Measurements from ENCODE around the gene ARHGEF2. TPM values are rescaled to one million over a fixed set of nuclear protein-coding genes. Genes with fewer than 3 reads are reported as not detected.

The ARHGEF2 gene
- total and polyA plus RNA-seq, 10 of the 15 experiments (the other 5 are each of a cell fraction or from before 2014, with no cell fraction given): 8.1 to 113 (median 69.9) TPM

GRCh38 chr1:155951753-155952504 lies 26.4 kb downstream of the ARHGEF2 start:
- no peak for TF ChIP-seq ZNF384 (IDR thresholded peaks at IDR 0.05; ENCODE audit: borderline replicate concordance, low read depth, low read length)
- peak; percentile 44 for TF ChIP-seq POLR2A (IDR thresholded peaks at IDR 0.05; ENCODE audit: low read depth, low read length)
- TF ChIP-seq ZNF274 (IDR thresholded peaks at IDR 0.05; ENCODE audit: insufficient read depth, insufficient read length): no peak
- BruUV-seq (replicated peaks): no TSS peak
- Histone ChIP-seq H3K79me2 (ENCODE audit: control insufficient read depth, insufficient read depth, low read length) (no peaks in the 10 kb centered on the region), H3K4me2 (ENCODE audit: control insufficient read depth, insufficient read depth) (no peak overlapping the region), H2AFZ (ENCODE audit: control insufficient read depth, low read depth, low read length) (no peak overlapping the region), H3K4me1 (ENCODE audit: control insufficient read depth, insufficient read depth, low read length) (peaks cover 8% of the 10 kb centered on the region), H3K36me3 (ENCODE audit: control insufficient read depth in 2 of 2, insufficient read depth in 2 of 2, low read length in 1 of 2) (peaks cover 45 to 61% of the 10 kb centered on the region in 2 experiments), H3K9ac (ENCODE audit: control insufficient read depth, insufficient read depth, low read length) (no peak overlapping the region), H4K20me1 (ENCODE audit: control insufficient read depth, insufficient read depth) (no peaks in the 10 kb centered on the region), H3K4me3 (no peak overlapping the region), H3K27me3 (replicated peaks in 1 of 2; ENCODE audit: control insufficient read depth in 2 of 2, insufficient read depth in 2 of 2, low read length in 1 of 2) (no peaks in the 10 kb centered on the region), H3K27ac (ENCODE audit: control insufficient read depth, insufficient read depth) (no peak overlapping the region), H3K9me3 (replicated peaks; ENCODE audit: control insufficient read depth, insufficient read depth, low read length) (no peaks in the 10 kb centered on the region)
- ATAC-seq (peak; percentile 54), DNase-seq (ENCODE audit: low read depth, low spot score) (no peak), FAIRE-seq (no peak)
- ChIA-PET RAD21 (ENCODE audit: unreplicated experiment) (no interaction called here), POLR2A (interaction anchor here (0.5 to 1.3 kb wide), 2 partner anchors 23 to 33 kb away, joined by 3 to 6 read pairs; no protein-coding TSS in a partner anchor), CTCF (interaction anchor here (0.9 to 1.2 kb wide), 2 partner anchors 38 to 100 kb away, joined by 3 to 5 read pairs; no protein-coding TSS in a partner anchor), SMC1A (ENCODE audit: uncharacterized antibody, unreplicated experiment) (interaction anchor here (0.7 to 0.9 kb wide), 2 partner anchors 25 to 29 kb away, joined by 3 to 5 read pairs; no protein-coding TSS in a partner anchor)
- in situ Hi-C loops (cut with MboI) (no loop called here), intact Hi-C loops (cut with micrococcal nuclease; ENCODE audit: unreplicated experiment) (no loop called here)
- 18% methylated on average over 6 of the region's 6 CpGs for WGBS (ENCODE audit: insufficient coverage, insufficient replicate concordance, low lambda C conversion rate, missing lambda C conversion rate)

- no peaks in the 10 kb centered on the region for H3K79me2 ChIP-seq (ENCODE audit: control insufficient read depth, insufficient read depth, low read length)
- DNase-seq (ENCODE audit: low read depth, low spot score) (no peak), ATAC-seq (no peak), FAIRE-seq (no peak)
- WGBS (ENCODE audit: insufficient coverage, insufficient replicate concordance, low lambda C conversion rate, missing lambda C conversion rate): 97% methylated on average over 27 of the region's 27 CpGs
- intact Hi-C loops (cut with micrococcal nuclease; ENCODE audit: unreplicated experiment) (no loop called here), in situ Hi-C loops (cut with MboI) (no loop called here)
- CTCF ChIA-PET: no interaction called here
- peaks cover 45 to 58% of the 10 kb centered on the region in 2 experiments for H3K36me3 ChIP-seq (ENCODE audit: control insufficient read depth in 2 of 2, insufficient read depth in 2 of 2, low read length in 1 of 2)
- H3K27me3 ChIP-seq (replicated peaks in 1 of 2; ENCODE audit: control insufficient read depth in 2 of 2, insufficient read depth in 2 of 2, low read length in 1 of 2): no peaks in the 10 kb centered on the region
- no peak overlapping the region for H3K4me2 ChIP-seq (ENCODE audit: control insufficient read depth, insufficient read depth)
- SMC1A ChIA-PET (ENCODE audit: uncharacterized antibody, unreplicated experiment): no interaction called here
- RAD21 ChIA-PET (ENCODE audit: unreplicated experiment): no interaction called here
- no peak overlapping the region for H3K9ac ChIP-seq (ENCODE audit: control insufficient read depth, insufficient read depth, low read length)
- POLR2A ChIA-PET: interaction anchor here (0.5 to 1.3 kb wide), 2 partner anchors 24 to 100 kb away, joined by 3 to 5 read pairs; no protein-coding TSS in a partner anchor
- no peaks in the 10 kb centered on the region for H4K20me1 ChIP-seq (ENCODE audit: control insufficient read depth, insufficient read depth)
- H2AFZ ChIP-seq (ENCODE audit: control insufficient read depth, low read depth, low read length): no peak overlapping the region
- BruUV-seq (replicated peaks): no TSS peak
- H3K9me3 ChIP-seq (replicated peaks; ENCODE audit: control insufficient read depth, insufficient read depth, low read length): no peaks in the 10 kb centered on the region
- peaks cover 17% of the 10 kb centered on the region for H3K4me1 ChIP-seq (ENCODE audit: control insufficient read depth, insufficient read depth, low read length)
- TF ChIP-seq POLR2AphosphoS2 (IDR thresholded peaks at IDR 0.05; ENCODE audit: low read depth, low read length) (no peak), CREB1 (IDR thresholded peaks at IDR 0.05; ENCODE audit: low read depth) (no peak), BMI1 (IDR thresholded peaks at IDR 0.05; ENCODE audit: borderline replicate concordance) (no peak), POLR2A (IDR thresholded peaks at IDR 0.05; ENCODE audit: low read depth, low read length) (peak; percentile 31; the same call in 1 of the 2 replicates), STAT1 (conservative IDR thresholded peaks at IDR 0.05) (no peak), NR2F1 (conservative IDR thresholded peaks at IDR 0.05) (no peak)
- H3K27ac ChIP-seq (ENCODE audit: control insufficient read depth, insufficient read depth): no peak overlapping the region
- H3K4me3 ChIP-seq: no peak overlapping the region
These were observed 27.5 kb downstream of the ARHGEF2 start for GRCh38 chr1:155950829-155951228.

All from GM12878 (cell line).